B cell (primary cell): Measurements from ENCODE around the gene UHRF1. TPM values are rescaled to one million over a fixed set of nuclear protein-coding genes. Genes with fewer than 3 reads are reported as not detected.

Source experiments
- ATAC-seq: fragments of 200-7000 bp; cut with Tn5 transposase; one replicate; pipeline ENCODE4 v1.10.0; 2021; ENCODE audit warnings: low read depth, mild to moderate bottlenecking, moderate number of reproducible peaks, moderate library complexity
- CTCF ChIA-PET: fragments of 350-600 bp; sonication (Branson Sonifier 250); formaldehyde crosslinking; loops from one replicate; lab custom pipeline; 2021; ENCODE audit warnings: antibody characterized with exemption, inconsistent platforms; lab: Charles Lee
- POLR2A ChIA-PET: fragments of 350-600 bp; sonication (Branson Sonifier 250); formaldehyde crosslinking; loops from one replicate; lab custom pipeline; 2021; ENCODE audit warnings: antibody characterized with exemption; lab: Charles Lee
- DNase-seq: peaks from one replicate; pipeline ENCODE4 v3.0.0; 2013
- H2AFZ ChIP-seq: 2 replicates; pipeline ENCODE4 v1.6.1; 2012; ENCODE audit warnings: mild to moderate bottlenecking, low read depth, low read length; ENCODE audit not compliant: insufficient read depth, poor library complexity, severe bottlenecking
- H3K27ac ChIP-seq, 2 donors: 1 replicate in 1 of 2; 2 replicates in 1 of 2; pipeline ENCODE4 v1.5.1; 2012 to 2013; ENCODE audit warnings: low read length in 2 of 2, mild to moderate bottlenecking in 2 of 2, moderate library complexity in 1 of 2
- H3K27me3 ChIP-seq, 4 experiments: fragments of 200-600 bp in 1 of 4; sonication (generic) in 1 of 4; replicated peaks in 1 of 4; 1 replicate in 2 of 4; 2 replicates in 2 of 4; pipeline versions ENCODE4 v1.6.1 to v1.7.0; 2013 to 2016; ENCODE audit warnings: low read length in 3 of 4, mild to moderate bottlenecking in 2 of 4, mixed read lengths in 1 of 4, moderate library complexity in 1 of 4; ENCODE audit not compliant: insufficient read depth in 4 of 4, control insufficient read depth in 3 of 4; ENCODE audit errors: control extremely low read depth in 1 of 4
- H3K36me3 ChIP-seq, 2 experiments: replicated peaks in 1 of 2; 1 replicate in 1 of 2; 2 replicates in 1 of 2; pipeline versions ENCODE4 v1.6.1 to v1.7.1; 2013; ENCODE audit warnings: low read length in 1 of 2; ENCODE audit not compliant: insufficient read depth in 2 of 2, control insufficient read depth in 1 of 2; ENCODE audit errors: control extremely low read depth in 1 of 2, extremely low read depth in 1 of 2
- H3K4me1 ChIP-seq, 2 donors: fragments of 200-600 bp in 1 of 2; sonication (generic) in 1 of 2; 1 replicate in 1 of 2; 2 replicates in 1 of 2; pipeline versions ENCODE4 v1.5.1 to v1.6.1; 2013 to 2017; ENCODE audit warnings: low read length in 2 of 2; ENCODE audit not compliant: control insufficient read depth in 2 of 2, insufficient read depth in 2 of 2
- H3K4me2 ChIP-seq: replicated peaks from 2 replicates; pipeline ENCODE3; 2012; ENCODE audit warnings: mild to moderate bottlenecking, low read depth, low read length; ENCODE audit not compliant: poor library complexity, severe bottlenecking
- H3K4me3 ChIP-seq, 5 experiments: fragments of 200-600 bp in 1 of 5; sonication (generic) in 1 of 5; 1 replicate in 3 of 5; 2 replicates in 2 of 5; pipeline versions ENCODE4 v1.5.1 to v1.7.0; 2011 to 2016; ENCODE audit warnings: low read length in 4 of 5, mild to moderate bottlenecking in 4 of 5, low read depth in 2 of 5, control low read depth in 1 of 5, moderate library complexity in 1 of 5; ENCODE audit not compliant: insufficient read depth in 1 of 5; ENCODE audit errors: control extremely low read depth in 1 of 5, extremely low read depth in 1 of 5
- H3K79me2 ChIP-seq: fragments of 200-600 bp; sonication (generic); one replicate; pipeline ENCODE4 v1.6.0; 2016; ENCODE audit warnings: low read length; ENCODE audit not compliant: control insufficient read depth, insufficient read depth
- H3K9ac ChIP-seq: fragments of 200-600 bp; sonication (generic); 2 replicates; pipeline ENCODE4 v1.6.1; 2017; ENCODE audit warnings: mild to moderate bottlenecking, low read length, moderate library complexity
- H3K9me3 ChIP-seq, 3 donors: one replicate each; pipeline versions ENCODE4 v1.6.1 to v1.7.1; 2013; ENCODE audit warnings: low read length in 2 of 3; ENCODE audit not compliant: control insufficient read depth in 2 of 3, insufficient read depth in 1 of 3; ENCODE audit errors: control extremely low read depth in 1 of 3
- H4K20me1 ChIP-seq: 2 replicates; pipeline ENCODE4 v1.6.0; 2012; ENCODE audit warnings: mild to moderate bottlenecking, low read length; ENCODE audit not compliant: insufficient read depth, control insufficient read depth, poor library complexity, severe bottlenecking
- H3K27ac Mint-ChIP-seq: one replicate; pipeline ENCODE4 v1.8.0; 2021; ENCODE audit warnings: mixed read lengths
- H3K27me3 Mint-ChIP-seq: one replicate; pipeline ENCODE4 v1.8.0; 2021; ENCODE audit warnings: mixed read lengths
- H3K4me1 Mint-ChIP-seq: one replicate; pipeline ENCODE4 v1.8.0; 2021; ENCODE audit warnings: mixed read lengths
- H3K4me3 Mint-ChIP-seq: one replicate; pipeline ENCODE4 v1.8.0; 2021; ENCODE audit warnings: mixed read lengths
- H3K9me3 Mint-ChIP-seq: one replicate; pipeline ENCODE4 v1.8.0; 2022; ENCODE audit warnings: mixed read lengths; ENCODE audit not compliant: insufficient read depth
- EZH2 ChIP-seq: IDR thresholded peaks from 2 replicates; pipeline ENCODE4 v1.6.1; 2012; ENCODE audit warnings: borderline replicate concordance, low read depth, mild to moderate bottlenecking, moderate library complexity, low read length; ENCODE audit not compliant: insufficient read depth, poor library complexity, severe bottlenecking
- WGBS: methylation state at CpG from one replicate; pipeline ENCODE4 v1.1.5; 2013; ENCODE audit warnings: missing lambda C conversion rate; ENCODE audit not compliant: insufficient coverage; 5-methylcytosine and 5-hydroxymethylcytosine counted together
- intact Hi-C: fragments of 100-400 bp; cut with micrococcal nuclease; formaldehyde crosslinking; loops from one replicate; pipeline ENCODE4 v1.10.0; 2022
- polyA plus RNA-seq: library from polyadenylated mRNA; depleted of rRNA; stranded (reverse); fragments of >200 nt; gene quantifications from 2 replicates; pipeline ENCODE4 v1.2.3, GENCODE V29; 2012
- total RNA-seq, 2 donors: library from RNA; stranded (reverse); fragments of 120-200 nt in 1 of 2; gene quantifications; 1 replicate in 1 of 2; 2 replicates in 1 of 2; pipeline versions ENCODE4 v1.2.3 to v1.2.4, GENCODE V29; 2013 to 2022
- TF ChIP-seq, protein P1 (sequence below): fragments of 200-600 bp; IDR thresholded peaks from one replicate; pipeline ENCODE4 v1.8.0; 2022; ENCODE audit warnings: antibody characterized with exemption, mild to moderate bottlenecking

The UHRF1 gene
- total and polyA plus RNA-seq, 2 donors (not counting 1 experiment from before 2014, with no cell fraction given): 0.32 to 0.55 TPM

- peaks cover 68% of the 10 kb centered on the region for H3K79me2 ChIP-seq
- H3K9me3 ChIP-seq: no peaks in the 10 kb centered on the region
- no peak for ATAC-seq
- no peaks in the 10 kb centered on the region for H3K9me3 Mint-ChIP-seq
- peaks cover 41% of the 10 kb centered on the region for H3K4me1 Mint-ChIP-seq
- intact Hi-C loops: loop anchor here (10.0 kb wide), 1 partner anchor 1003 kb away; the partner anchor contains the start of gene RANBP3
- H4K20me1 ChIP-seq: peaks cover 57% of the 10 kb centered on the region
- no peak overlapping the region for H2AFZ ChIP-seq
- no peak overlapping the region for H3K4me3 ChIP-seq
- ChIA-PET CTCF (interaction anchor here (1.8 kb wide), 1 partner anchor 60 kb away, joined by 5 read pairs; no protein-coding TSS in a partner anchor), POLR2A (interaction anchor here (0.6 kb wide), 1 partner anchor 31 kb away, joined by 9 read pairs; no protein-coding TSS in a partner anchor)
- no peaks in the 10 kb centered on the region for H3K27me3 Mint-ChIP-seq
- H3K27ac ChIP-seq: no peak overlapping the region
- peaks cover 29 to 37% of the 10 kb centered on the region in 2 donors for H3K4me1 ChIP-seq
- peak; percentile 43 for DNase-seq
- no peak overlapping the region for H3K27ac Mint-ChIP-seq
- no peak for TF ChIP-seq EZH2
- TF ChIP-seq, protein P1, sequence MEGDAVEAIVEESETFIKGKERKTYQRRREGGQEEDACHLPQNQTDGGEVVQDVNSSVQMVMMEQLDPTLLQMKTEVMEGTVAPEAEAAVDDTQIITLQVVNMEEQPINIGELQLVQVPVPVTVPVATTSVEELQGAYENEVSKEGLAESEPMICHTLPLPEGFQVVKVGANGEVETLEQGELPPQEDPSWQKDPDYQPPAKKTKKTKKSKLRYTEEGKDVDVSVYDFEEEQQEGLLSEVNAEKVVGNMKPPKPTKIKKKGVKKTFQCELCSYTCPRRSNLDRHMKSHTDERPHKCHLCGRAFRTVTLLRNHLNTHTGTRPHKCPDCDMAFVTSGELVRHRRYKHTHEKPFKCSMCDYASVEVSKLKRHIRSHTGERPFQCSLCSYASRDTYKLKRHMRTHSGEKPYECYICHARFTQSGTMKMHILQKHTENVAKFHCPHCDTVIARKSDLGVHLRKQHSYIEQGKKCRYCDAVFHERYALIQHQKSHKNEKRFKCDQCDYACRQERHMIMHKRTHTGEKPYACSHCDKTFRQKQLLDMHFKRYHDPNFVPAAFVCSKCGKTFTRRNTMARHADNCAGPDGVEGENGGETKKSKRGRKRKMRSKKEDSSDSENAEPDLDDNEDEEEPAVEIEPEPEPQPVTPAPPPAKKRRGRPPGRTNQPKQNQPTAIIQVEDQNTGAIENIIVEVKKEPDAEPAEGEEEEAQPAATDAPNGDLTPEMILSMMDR: no peak
- WGBS: 44% methylated on average over 10 of the region's 10 CpGs
- H3K36me3 ChIP-seq: no peaks in the 10 kb centered on the region
- no peaks in the 10 kb centered on the region for H3K27me3 ChIP-seq
- peak overlapping the region; percentile 84 for H3K4me2 ChIP-seq
- H3K9ac ChIP-seq: no peak overlapping the region
- H3K4me3 Mint-ChIP-seq: peak overlapping the region; percentile 86
Observed at GRCh38 chr19:4971424-4971793, 62.1 kb downstream of the UHRF1 start.

DNA sequence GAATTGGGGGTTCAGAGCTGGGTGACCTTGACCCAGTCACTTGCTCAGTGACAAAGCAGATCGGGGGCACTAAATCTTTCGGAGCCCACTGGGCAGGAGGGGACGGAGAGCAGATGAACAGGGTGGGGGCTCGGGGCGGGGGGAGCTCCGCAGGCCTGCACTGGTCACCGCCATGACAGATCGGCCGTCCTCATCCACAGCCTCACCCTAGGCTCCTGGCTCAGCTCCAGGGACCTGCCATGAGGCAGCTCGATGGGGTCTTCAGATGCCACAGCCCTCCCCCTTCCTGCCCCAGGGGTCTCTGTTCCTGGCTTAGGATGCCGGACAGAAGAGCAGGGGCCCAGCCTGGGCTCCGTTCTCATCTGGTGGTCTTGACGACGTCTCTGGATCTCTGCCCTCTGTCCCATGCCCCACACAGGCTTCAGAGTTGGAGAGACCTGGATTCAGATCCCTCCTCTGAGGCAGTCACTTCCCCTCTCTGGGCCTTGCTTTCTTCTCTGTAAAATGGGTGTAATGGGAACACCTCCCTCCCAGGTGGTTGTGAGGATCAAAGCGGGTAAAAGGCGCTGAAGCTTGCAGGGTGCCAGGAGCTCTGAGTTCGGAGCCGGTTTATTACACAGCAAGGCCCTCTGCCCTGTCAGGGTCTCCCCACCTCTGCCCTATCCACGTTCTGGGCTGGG is 62.7 kb downstream of the UHRF1 start:
- TF ChIP-seq, protein P1: no peak
- no peak for TF ChIP-seq EZH2
- Histone ChIP-seq H3K4me1 (peaks cover 35 to 43% of the 10 kb centered on the region in 2 donors), H4K20me1 (peaks cover 63% of the 10 kb centered on the region), H3K4me3 (no peak overlapping the region), H3K36me3 (peaks cover 0 to 3% of the 10 kb centered on the region in 2 experiments), H3K9me3 (no peaks in the 10 kb centered on the region), H2AFZ (no peak overlapping the region), H3K79me2 (peaks cover 74% of the 10 kb centered on the region), H3K27me3 (no peaks in the 10 kb centered on the region), H3K27ac (no peak overlapping the region), H3K9ac (no peak overlapping the region), H3K4me2 (peak overlapping the region; percentile 84)
- intact Hi-C loops: loop anchor here (10.0 kb wide), 1 partner anchor 1003 kb away; the partner anchor contains the start of gene RANBP3
- WGBS: 98% methylated on average over 19 of the region's 19 CpGs
- ATAC-seq (no peak), DNase-seq (no peak)
- Mint-ChIP-seq H3K27ac (no peak overlapping the region), H3K9me3 (no peaks in the 10 kb centered on the region), H3K4me3 (peak overlapping the region; percentile 86), H3K27me3 (no peaks in the 10 kb centered on the region), H3K4me1 (peaks cover 45% of the 10 kb centered on the region)
- CTCF ChIA-PET: interaction anchor here (1.0 to 1.7 kb wide), 2 partner anchors 61 to 99 kb away, joined by 3 to 4 read pairs; no protein-coding TSS in a partner anchor
- POLR2A ChIA-PET: no interaction called here
